22Rv1 (cell line): Measurements from ENCODE around the gene XDH.

ENCODE experiments used
- H3K27ac ChIP-seq: fragments of 450-650 bp; 2 replicates; pipeline ENCODE4 v1.5.1; 2017
- CTCF ChIP-seq: fragments of 450-650 bp; IDR thresholded peaks from 2 replicates; pipeline ENCODE4 v1.5.1; 2017; ENCODE audit warnings: mild to moderate bottlenecking
- ZFX ChIP-seq: fragments of 450-650 bp; IDR thresholded peaks from 2 replicates; pipeline ENCODE4 v1.6.1; 2017; ENCODE audit warnings: antibody characterized with exemption, borderline replicate concordance

Gene XDH

GRCh38 chr2:31414601-31415241, at the start of gene XDH:
TSS of gene XDH (minus strand) at chr2:31414742. CDS start at chr2:31414666, 76 bp downstream.
- H3K27ac ChIP-seq = no peak within 1 kb of the TSS
- TF ChIP-seq CTCF (no peak), ZFX (no peak)

DNA sequence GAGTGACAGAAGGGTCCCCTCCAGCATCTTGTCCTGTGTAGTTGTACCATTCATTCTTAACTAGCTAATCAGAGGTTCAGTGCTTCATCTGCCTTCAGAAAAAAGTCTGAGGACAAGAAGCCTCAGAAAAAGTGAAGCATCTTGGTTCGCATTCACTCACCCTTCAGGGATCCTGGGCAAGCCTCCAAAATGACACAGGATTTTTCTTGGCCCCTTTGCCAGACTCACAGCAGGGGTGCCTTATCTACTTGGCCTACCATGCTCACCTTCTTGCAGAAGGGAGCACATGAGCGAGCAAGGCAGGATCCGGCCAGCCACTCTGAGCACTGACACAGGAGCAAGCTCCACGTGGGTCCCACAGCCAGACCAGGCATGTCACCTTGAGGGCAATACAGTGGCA, 43.1 kb upstream of the XDH start:
- TF ChIP-seq ZFX (no peak), CTCF (no peak)
- no peak overlapping the region for H3K27ac ChIP-seq

DNA sequence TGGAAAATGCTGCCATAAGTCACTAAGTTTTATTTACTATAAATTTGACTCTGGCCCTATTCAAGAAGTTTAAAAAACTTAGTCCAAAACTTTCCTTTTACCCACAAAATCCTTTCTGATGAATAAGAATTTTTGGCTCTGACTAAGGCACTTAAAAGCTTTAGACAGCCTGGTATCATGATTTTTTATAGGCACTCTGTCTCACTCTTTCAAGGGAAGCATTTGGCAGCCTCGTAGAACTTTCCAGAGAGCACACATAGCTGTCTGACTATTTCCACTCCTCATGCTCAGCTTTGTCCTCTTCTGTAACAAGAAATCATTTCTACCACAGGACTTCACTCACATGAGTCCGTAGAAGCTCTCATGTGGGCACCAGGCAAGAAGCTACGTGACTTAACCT, 32.3 kb upstream of the XDH start:
- H3K27ac ChIP-seq = no peak overlapping the region
- TF ChIP-seq ZFX (no peak), CTCF (no peak)

GRCh38 chr2:31442376-31442775, 27.8 kb upstream of the XDH start:
- TF ChIP-seq ZFX = no peak
- no peak for TF ChIP-seq CTCF
- no peak overlapping the region for H3K27ac ChIP-seq

DNA sequence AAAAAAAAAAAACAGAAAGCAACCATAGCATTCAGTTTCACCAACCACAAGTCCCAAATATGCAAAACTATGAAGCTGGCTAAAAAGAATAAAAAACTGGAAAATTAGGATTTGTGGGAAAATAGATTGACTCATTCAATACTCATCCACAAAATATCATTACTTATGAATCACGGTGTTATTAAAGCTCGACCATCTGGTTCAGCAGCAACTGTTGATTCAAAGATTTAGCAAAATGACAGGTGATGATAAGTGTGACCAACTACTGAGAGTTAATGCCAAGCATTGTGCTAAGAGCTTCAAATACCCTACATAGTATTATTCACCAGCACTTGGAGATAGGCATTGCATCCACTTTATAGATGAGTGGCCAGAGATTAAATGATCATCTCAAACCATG, 26.2 kb upstream of the XDH start:
- H3K27ac ChIP-seq = no peak overlapping the region
- TF ChIP-seq ZFX = no peak

DNA sequence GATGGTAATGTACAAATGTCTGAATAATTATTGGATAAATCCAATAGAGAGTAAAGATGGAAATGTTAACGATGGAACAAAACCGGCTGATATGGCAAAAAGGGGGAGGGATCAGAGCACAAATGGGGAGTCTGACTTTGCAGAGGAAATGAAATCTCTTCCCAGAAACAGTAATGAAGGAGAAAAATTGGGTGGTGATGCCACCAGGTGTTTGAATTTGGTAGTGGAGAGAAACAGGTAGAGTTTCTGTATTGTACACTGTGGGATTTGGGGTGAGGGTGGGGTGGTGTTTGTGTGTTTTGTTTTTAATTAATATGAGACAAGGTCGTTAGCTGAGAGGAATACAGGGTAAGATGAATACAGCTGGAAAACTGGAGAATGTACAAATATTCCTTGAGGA, 20.4 kb upstream of the XDH start:
- H3K27ac ChIP-seq = no peak overlapping the region
- TF ChIP-seq CTCF (no peak), ZFX (no peak)

GRCh38 chr2:31433541-31433940, 19.0 kb upstream of the XDH start:
- H3K27ac ChIP-seq = no peak overlapping the region
- TF ChIP-seq CTCF (no peak), ZFX (no peak)

- H3K27ac ChIP-seq = no peak overlapping the region
- TF ChIP-seq ZFX (no peak), CTCF (no peak)
Measured at GRCh38 chr2:31430439-31431165, 16.1 kb upstream of the XDH start.
